Measurements from ENCODE around the gene AATF. TPM values are rescaled to one million over a fixed set of nuclear protein-coding genes. Genes with fewer than 3 reads are reported as not detected.

The AATF gene
- polyA plus RNA-seq, 2 of the 4 experiments (the other 2 are of a cell fraction), result 51.9 to 120 TPM

DNA sequence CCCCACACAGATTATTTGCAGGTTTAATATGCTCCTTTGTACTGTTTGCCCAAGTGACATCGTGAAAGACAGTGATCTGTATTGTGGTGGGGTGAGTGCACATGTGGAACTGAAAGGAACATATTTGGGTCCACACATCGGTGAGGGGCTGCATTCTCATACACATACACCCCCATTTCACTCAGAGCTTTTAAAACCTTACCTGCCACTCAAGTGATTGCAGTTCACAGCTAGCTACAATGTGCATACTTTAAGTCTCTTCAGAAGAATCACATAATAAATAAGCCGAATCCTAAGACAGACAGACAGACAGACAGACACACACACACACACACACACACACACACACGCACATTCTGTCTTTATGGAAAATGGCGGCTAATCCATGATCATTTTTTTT is 102.6 kb downstream of the AATF start:
- TF ChIP-seq POLR2AphosphoS2 (conservative IDR thresholded peaks at IDR 0.05; ENCODE audit: low read length) (no peak), CBX8 (IDR thresholded peaks at IDR 0.05) (no peak)
- Histone ChIP-seq H3K4me2 (no peak overlapping the region), H3K4me1 (no peaks in the 10 kb centered on the region), H3K27ac (no peak overlapping the region), H3K4me3 (no peak overlapping the region), H3K9me3 (no peaks in the 10 kb centered on the region)
- ATAC-seq (no peak), FAIRE-seq (no peak), DNase-seq (ENCODE audit: low read depth in 1 of 2, low spot score in 1 of 2) (no peak)
- CTCF ChIA-PET, result interaction anchor here (0.7 to 10.4 kb wide), 7 partner anchors 13 to 420 kb away, joined by 3 to 263 read pairs (median 4); no protein-coding TSS in a partner anchor
- 90% methylated on average over 5 of the region's 5 CpGs for WGBS (ENCODE audit: missing lambda C conversion rate)
- POLR2A ChIA-PET, result no interaction called here

DNA sequence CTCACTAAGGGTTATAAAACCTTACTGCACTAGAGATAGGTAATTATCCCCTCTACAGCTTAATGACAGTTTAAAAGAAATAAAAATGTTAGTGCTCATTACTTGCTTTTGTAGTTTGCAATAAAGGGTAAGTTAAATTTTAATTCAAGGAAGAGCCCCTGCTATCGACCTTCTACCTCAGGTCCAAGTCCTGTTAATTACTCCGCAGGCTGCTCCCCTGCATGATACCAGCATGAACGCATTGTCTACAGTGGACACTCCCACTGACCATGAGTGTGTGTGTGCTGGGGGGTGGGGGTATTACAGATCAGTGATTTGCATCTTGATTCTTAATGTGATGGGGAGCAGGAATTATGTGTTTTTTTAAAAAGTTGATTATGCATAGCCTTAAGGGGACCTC is 103.1 kb downstream of the AATF start:
- WGBS (ENCODE audit: missing lambda C conversion rate), result 88% methylated on average over 3 of the region's 3 CpGs
- Histone ChIP-seq H3K4me1 (no peaks in the 10 kb centered on the region), H3K4me2 (no peak overlapping the region), H3K27ac (no peak overlapping the region), H3K9me3 (no peaks in the 10 kb centered on the region), H3K4me3 (no peak overlapping the region)
- CTCF ChIA-PET, result interaction anchor here (0.7 to 10.4 kb wide), 6 partner anchors 13 to 421 kb away, joined by 3 to 263 read pairs (median 4); no protein-coding TSS in a partner anchor
- ATAC-seq (no peak), FAIRE-seq (no peak), DNase-seq (ENCODE audit: low read depth in 1 of 2, low spot score in 1 of 2) (no peak)
- POLR2A ChIA-PET, result no interaction called here
- TF ChIP-seq HOXA7 (CRISPR knock-in tag; IDR thresholded peaks at IDR 0.05) (no peak), EHF (CRISPR knock-in tag; IDR thresholded peaks at IDR 0.05) (no peak), KDM5A (IDR thresholded peaks at IDR 0.05) (no peak), EP300 (IDR thresholded peaks at IDR 0.05) (no peak), BHLHE40 (IDR thresholded peaks at IDR 0.05; ENCODE audit: low read depth, low read length) (no peak), TFCP2L1 (CRISPR knock-in tag; IDR thresholded peaks at IDR 0.05) (no peak), MAFK (IDR thresholded peaks at IDR 0.05; ENCODE audit: partially characterized antibody) (no peak), KDM1A (IDR thresholded peaks at IDR 0.05; ENCODE audit: low read depth) (no peak), SREBF2 (IDR thresholded peaks at IDR 0.05) (no peak), NFE2L2 (conservative IDR thresholded peaks at IDR 0.05; ENCODE audit: low read length) (no peak), RAD21 (conservative IDR thresholded peaks at IDR 0.05 in 1 of 2, IDR thresholded peaks at IDR 0.05 in 1 of 2) (no peak), RCOR1 (IDR thresholded peaks at IDR 0.05; ENCODE audit: low read depth, low read length) (no peak), E2F6 (IDR thresholded peaks at IDR 0.05; ENCODE audit: borderline replicate concordance, low read depth) (no peak)

DNA sequence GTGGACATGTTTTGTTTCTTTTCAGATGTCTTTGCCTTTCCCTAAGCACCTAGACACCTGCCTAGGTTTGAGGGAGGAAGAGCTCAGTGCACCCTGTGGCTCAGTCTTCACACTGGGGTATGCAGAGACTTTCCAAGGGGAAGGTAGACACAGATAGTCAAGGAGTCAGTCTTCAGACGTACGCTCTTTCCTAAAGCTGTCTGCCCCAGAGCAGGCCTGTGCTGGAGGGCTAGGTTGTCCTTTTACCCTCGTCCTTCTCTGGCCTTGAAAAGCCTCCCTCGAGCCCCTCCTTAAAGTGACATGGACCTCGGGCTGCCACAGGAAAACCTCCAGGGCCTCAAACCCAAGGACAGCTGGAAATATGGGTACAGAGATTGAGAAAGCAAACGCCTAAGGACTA is 103.7 kb downstream of the AATF start:
- WGBS (ENCODE audit: missing lambda C conversion rate), result 84% methylated on average over 6 of the region's 6 CpGs

More for the DNA sequence above, 103.7 kb downstream of the AATF start:
- Histone ChIP-seq H3K4me1 (no peaks in the 10 kb centered on the region), H3K4me3 (no peak overlapping the region), H3K9me3 (no peaks in the 10 kb centered on the region), H3K4me2 (no peak overlapping the region), H3K27ac (no peak overlapping the region)
- DNase-seq (ENCODE audit: low read depth in 1 of 2, low spot score in 1 of 2) (no peak), ATAC-seq (no peak), FAIRE-seq (no peak)
- ChIA-PET POLR2A (no interaction called here), CTCF (interaction anchor here (2.0 to 10.4 kb wide), 2 partner anchors 14 to 422 kb away, joined by 6 to 263 read pairs; no protein-coding TSS in a partner anchor)
- no peak for TF ChIP-seq ZFP36 (IDR thresholded peaks at IDR 0.05; ENCODE audit: borderline replicate concordance, partially characterized antibody)
- TF ChIP-seq, protein P1, sequence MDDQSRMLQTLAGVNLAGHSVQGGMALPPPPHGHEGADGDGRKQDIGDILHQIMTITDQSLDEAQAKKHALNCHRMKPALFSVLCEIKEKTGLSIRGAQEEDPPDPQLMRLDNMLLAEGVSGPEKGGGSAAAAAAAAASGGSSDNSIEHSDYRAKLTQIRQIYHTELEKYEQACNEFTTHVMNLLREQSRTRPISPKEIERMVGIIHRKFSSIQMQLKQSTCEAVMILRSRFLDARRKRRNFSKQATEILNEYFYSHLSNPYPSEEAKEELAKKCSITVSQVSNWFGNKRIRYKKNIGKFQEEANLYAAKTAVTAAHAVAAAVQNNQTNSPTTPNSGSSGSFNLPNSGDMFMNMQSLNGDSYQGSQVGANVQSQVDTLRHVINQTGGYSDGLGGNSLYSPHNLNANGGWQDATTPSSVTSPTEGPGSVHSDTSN (IDR thresholded peaks at IDR 0.05), result no peak
- no peak for TF ChIP-seq JUN (IDR thresholded peaks at IDR 0.05)
- TF ChIP-seq USF2 (IDR thresholded peaks at IDR 0.05), result no peak
- TF ChIP-seq HOXB13 (CRISPR knock-in tag; IDR thresholded peaks at IDR 0.05; ENCODE audit: low read depth), result no peak
- no peak for TF ChIP-seq RCOR1 (IDR thresholded peaks at IDR 0.05; ENCODE audit: low read depth, low read length)
- no peak for TF ChIP-seq JUNB (IDR thresholded peaks at IDR 0.05)
- TF ChIP-seq NR3C1 (IDR thresholded peaks at IDR 0.05), result no peak
- no peak for TF ChIP-seq ATOH8 (CRISPR knock-in tag; IDR thresholded peaks at IDR 0.05; ENCODE audit: low read depth)
- no peak for TF ChIP-seq SREBF2 (IDR thresholded peaks at IDR 0.05)
- TF ChIP-seq BHLHE40 (IDR thresholded peaks at IDR 0.05; ENCODE audit: low read depth, low read length), result no peak
- no peak for TF ChIP-seq HOXB5 (CRISPR knock-in tag; IDR thresholded peaks at IDR 0.05)
- TF ChIP-seq NFE2L2 (conservative IDR thresholded peaks at IDR 0.05; ENCODE audit: low read length), result no peak
- no peak for TF ChIP-seq EHF (CRISPR knock-in tag; IDR thresholded peaks at IDR 0.05)
- TF ChIP-seq CTCF (IDR thresholded peaks at IDR 0.05), result no peak
